Fibroblast of upper back skin (primary cell): ENCODE results near the gene LPO.

Source experiments
- DNase-seq: peaks from one replicate; pipeline ENCODE4 v3.0.0-alpha.2; 2013

LPO gene

DNA sequence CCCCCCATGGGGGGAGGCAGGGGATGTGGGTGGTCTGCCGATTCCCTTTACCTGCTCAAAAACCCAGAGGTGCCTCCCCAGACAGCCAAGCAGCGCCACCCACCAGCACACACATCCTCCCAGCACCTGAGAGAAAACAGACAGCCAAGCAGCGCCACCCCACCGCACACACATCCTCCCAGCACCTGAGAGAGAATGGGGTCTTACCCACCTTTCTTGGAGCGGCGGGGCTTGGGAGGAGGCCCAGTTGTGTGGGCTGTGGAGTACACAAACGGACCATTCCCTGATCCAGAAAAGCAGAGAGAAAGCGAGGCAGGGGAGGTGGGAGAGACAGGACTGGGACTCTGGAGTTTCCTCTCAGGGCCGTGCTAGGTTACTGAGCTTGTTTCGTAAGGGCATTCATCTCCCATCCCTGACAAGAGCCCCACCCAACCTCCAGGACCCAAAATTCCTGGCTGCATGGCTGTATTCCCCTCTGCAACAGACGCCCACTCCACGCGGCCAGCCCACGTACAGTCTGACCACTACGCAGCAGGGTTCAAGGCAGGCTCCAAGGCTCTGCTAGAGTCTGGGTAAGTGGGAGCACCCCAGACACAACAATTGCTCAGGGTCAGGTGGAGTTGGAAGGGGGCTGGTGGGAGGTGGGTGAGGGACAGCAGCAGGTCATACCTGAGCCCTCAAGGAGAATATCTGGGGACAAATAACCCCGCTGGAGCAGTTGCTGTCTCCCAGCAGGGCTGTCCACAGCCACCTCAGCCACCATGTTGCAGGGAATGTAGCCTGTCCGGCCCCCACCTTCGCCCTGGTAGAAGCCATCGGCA is 68.0 kb downstream of the LPO start:
- no peak for DNase-seq

DNA sequence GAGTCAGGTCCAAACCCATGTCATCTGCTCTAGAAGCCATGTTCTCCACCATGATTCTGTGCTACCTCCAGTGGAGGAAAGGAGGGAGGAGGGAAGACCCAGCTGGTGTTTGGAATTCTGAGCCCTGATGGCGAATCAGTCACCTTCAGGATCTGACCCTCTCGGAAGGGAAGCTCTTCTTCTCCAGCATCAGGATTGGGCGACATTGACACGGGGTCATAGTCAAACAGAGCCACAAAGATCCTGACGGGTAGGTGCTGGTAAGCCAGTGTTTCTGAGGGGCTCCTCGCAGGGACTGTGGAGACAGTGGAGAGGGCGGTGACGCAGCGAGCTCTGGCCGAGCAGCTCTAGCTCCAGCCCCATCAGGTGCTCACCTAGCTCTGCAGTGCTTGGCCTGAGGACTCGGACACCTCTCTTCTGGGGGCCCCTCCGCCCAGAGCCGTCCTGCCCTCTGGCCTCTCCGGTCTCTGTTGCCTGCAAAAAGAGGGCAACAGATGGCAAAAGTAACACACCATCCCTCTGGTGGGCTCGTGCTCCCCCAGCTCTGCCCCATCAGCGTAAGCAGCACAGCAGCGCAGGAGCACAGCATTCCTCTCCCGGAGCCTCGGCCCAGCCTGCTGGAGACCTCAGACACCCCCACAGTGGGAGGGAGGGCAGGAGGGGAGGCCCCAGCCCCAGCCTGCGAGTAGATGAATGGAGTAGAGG is 69.2 kb downstream of the LPO start:
- no peak for DNase-seq

DNA sequence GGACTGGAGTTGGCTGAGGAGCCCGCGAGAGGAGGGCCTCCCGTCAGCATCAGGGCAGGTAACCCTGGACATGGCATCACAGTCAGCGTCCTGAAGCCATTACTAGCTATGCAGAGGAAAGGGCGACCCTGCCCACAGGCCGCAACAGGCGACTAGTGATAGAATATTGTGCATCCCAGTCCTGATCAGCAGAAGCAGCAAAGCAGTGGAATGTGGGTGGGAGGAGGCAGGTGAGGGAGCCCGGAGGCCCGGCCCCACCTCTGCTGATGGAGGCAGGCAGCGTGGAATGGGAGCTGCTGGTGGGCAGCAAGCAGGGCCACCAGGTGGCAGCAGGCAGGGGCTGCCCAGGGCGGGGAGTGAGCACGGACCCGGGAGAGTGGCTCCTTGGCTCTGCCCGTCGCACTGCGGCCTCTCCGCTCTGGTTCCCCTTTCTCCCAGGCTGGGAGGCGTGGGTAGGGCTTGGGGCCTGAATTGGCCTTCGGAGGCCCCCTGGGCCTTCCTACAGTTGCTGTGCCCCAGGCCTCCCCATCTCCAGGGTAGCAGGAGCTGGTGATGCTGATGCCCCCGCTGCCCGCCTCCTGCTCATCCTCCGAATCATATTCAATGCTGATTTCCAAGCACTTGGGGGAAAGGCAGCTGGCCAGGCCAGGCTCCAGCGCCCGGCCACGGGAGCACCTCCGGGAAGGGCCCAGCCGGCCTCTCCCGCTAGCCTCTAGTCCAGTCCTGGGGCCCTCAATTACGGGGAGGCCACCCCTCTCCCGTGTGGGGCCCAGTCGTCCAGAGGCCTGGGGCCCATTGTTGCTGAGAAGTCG is 70.0 kb downstream of the LPO start:
- no peak for DNase-seq

DNA sequence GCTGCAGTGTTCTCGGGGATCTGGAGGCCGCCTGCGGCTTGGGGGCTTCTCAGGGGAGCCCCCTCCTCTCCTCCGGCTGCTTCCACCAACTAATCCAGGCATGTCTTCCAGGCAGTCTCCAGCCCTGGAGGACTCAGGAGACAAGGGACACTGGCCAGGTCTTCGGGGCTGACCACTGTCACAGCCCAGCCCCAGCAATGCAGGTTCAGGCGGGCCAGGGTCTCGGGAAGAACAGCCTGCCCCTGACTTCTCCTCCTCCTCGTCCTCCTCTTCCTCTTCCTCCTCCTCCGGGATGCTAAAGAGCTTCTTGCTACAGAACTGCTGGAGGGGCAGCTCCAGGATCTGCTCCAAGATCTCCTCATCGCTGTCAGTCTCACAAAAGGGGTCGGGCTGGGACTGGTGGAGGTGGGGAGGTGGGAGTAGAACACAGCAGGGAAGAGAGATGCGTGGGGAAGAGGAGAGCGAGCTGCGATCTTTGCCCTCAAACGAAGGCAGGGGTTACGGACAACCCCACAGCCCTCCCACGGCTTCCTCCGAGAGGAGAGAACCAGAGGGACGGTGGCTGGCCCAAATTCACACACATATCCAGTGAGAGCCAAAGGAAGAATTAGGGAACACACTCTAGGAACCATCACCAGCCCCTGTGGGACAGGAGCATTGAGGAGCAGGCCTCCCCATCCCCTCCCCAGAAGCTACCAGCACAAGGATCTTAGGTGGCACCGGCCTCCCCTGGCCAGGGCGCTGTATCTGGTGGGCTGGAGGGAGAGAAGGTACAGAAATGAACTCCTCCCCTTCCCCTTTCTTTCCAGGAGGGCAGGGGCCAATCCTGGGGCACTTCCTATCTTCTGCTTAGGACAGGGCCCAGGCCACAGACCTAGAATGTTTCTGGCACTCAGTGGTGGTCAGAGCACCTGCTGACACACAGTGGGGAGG is 70.9 kb downstream of the LPO start:
- no peak for DNase-seq

DNA sequence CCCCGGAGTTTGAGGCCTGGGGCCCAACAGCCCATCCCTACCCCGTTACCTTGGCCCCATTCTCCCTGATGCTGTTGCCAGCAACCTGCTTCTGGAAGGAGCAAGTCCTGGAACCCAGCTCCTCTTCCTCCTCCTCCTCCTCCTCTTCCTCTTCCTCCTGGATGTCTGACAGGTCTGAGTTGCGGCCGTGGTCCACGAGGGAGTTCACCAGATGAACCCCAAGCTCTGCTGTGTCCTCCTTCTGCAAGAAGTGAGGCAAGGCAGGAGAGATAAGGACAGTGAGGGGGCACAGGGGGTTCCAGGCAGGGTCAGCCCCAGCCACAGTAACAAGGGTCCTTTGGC is 71.5 kb downstream of the LPO start:
- no peak for DNase-seq

DNA sequence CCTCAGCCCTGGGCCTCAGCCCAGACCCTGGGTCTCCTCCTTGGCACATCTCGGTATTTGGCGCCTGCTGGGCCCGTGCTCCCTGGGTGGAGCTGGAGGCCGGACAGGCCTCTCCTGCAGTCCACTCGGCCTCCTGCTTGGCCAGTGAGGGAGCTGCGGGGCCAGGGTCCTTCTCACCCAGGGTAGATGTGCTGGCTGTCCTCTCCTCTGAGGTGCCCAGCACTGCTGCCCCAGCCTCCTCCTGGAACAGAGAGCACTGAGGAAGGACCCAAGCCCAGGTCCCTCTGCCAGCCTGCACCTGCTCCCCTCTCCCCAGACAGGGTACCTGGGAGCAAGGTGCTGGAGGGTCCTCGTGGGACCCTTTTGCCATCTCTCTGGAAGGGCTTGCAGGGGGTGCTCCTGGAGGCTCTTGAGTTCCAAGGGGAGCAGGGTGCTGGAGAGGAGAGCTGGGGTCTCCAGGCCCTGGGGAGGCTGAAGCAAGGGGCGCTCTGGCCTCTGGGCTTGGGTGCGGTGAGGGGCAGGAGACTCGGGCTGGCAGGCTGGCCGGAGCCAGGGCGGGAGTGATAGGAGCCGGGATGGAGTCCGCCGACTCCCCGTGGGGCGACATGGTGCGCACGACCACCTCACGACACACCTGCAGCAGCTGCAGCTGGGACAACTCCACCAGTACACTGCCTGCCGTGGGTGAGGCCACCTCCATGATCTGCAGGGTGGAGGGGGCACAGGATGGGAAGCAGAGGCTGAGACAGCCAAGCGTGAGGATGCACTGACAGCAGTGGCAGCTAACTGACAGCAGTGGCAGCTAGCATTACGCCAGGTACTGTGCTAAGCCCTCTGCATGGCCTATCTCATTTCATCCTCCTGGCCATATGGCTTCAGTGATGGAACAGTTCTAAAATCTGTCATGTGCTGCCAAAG is 72.4 kb downstream of the LPO start:
- DNase-seq: no peak

DNA sequence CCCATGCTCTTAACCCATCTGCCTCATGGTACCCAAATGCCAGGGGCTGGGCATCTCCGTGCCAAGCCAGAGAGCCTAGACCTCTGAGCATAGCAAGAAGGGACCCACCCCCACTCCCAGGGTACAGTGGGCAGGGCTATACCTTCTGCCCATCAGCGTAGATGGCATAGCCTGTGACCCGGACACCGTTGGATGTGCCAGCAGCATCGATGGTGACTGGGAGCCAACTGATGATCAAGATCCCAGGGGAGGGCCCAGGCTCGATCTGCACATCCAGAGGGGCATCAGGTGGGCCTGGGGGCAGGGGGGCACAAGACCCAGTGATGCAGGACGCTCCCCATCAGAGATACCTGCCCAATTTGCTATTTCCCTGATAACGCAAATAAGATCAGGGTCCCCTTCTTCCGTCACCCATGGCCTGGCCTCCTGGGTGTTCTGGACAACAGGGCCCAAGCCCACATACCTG is 73.1 kb downstream of the LPO start:
- DNase-seq: no peak

DNA sequence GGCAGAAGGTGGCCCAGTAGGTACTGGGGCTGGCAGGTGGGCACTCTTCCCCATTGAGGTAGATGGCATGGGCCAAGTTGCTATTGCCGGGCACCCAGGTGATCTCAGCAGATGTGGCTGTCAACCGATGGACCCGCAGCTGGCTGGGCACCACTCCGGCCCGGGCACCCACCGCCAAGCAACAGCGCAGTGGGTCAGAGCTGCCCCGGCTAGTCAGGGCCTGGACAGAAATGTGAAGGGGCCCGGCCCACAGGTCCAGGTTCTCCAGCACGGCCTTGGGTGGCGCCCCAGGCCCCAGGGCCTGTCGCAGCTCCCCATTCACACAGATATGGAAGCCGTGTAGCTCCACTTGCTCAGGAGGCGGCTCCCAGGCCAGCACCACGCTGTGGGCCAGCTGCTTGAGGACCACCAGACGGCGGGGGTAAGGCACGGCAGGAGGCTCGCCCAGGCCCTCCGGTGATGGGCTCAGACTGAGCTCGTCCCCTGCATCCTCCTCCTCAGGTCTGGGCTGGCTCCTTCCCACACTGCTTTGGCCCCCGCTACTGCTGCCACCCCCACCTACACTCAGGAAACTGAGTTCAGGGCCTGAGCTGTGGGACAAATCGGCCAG is 73.7 kb downstream of the LPO start:
- no peak for DNase-seq

DNA sequence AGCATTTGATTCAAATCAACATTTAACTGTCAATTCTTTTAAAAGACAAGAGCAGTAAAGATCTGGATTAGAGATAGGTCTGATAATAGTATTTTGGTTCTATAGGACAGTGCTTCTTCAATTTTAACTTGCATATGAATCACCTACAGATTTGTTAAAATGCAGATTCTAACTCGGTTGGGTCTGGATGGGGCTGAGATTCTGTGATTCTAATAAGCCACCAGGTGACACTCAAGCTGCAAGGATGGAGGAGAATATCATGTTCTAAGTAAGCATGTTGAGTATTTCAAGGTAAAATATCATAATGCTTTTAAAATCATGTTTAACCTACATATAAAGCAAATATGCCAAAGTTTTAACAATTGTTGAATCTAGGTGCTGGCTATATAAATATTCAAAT is 74.4 kb downstream of the LPO start:
- DNase-seq: no peak

DNA sequence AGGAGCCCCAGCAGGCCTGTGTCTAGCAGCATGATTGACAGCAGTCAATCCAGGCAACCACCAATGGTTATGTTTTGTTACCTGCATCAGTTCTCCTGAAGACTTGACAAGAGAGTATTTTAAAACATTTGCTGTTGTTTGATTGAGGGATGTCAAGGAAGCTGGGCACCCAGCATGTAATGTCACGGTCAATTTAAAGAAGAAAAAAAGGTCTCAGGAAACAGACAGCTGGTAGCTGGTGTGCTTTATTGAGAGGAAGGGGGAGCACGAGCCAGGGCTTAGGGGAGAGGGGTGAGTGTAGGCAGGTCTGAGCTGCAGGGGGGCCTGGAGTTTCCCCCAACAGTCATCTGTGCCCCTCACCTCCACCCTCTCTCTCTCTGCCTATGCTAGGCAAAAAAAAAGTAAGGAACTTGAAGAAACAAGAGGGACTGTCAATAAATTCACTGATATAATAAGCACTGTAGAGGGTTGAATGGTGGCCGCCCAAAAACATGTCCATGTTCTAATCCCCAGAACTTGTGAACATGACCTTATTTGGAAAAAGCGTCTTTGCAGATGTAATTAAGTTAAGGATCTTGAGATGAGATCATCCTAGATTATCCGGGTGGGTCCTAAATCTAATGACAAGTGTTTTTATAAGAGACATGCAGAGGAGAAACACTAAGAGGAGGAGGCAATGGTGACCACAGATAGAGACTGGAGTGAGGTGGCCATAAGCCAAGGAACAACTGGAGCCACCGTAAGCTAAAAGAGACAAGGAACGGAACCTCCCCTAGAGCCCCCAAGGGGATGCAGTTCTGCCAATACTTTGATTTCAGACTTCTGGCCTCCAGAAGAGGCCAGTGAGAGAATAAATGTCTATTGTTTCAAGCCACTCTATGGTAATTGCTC is 75.7 kb downstream of the LPO start:
- no peak for DNase-seq

DNA sequence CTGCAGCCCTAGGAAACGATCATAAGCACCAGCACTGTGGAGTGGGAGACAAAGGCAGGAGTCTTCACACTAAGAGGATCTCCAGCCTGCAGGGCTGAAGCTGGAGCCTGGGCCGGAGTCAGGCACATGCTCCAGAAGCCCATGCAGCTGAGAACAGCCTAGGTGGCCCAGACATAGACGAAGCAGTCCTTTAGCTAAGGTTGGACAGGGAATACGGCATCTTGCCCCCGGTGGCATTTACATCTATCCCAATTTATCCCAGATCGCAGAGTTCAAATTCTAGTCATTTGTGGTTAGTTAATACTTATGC is 76.3 kb downstream of the LPO start:
- DNase-seq: no peak

DNA sequence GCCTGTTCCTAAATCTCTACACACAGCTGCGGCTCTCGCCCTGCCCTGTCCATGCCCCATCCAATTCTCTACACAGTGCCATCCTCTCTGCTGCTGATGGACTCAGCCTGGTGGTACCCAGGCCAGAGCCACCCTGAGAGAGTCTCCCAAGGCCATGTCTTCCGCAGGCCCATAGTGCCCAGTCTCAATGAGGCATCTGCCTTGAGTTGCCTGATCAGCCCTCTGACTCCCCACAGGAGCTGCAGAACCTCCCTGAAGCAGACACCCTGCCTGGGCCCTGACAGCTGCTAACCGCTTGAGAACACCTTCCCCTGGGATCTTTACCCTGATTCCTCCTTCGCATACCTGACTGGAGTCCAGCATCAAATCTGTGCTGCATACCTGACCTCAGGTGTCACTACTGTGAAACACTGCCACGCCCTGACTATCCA is 76.9 kb downstream of the LPO start:
- DNase-seq: no peak

DNA sequence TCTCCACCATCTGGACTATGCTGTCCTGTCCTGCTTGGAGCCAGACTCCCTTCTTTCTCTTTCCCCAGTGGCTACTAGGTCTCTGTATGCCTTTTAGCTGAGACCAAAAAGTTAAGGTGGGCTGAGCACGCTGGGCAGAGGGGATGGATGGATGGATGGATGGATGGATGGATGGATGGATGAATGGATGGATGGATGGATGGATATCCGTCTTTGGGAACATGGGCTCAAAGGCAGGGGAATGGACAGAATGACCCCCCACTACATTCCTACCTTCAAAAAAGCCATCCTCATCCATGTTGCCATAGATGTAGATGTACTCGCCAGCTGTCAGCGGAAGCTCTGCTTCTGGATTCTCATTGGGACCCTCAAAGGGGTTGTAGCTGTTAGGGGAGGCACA is 77.4 kb downstream of the LPO start:
- no peak for DNase-seq

DNA sequence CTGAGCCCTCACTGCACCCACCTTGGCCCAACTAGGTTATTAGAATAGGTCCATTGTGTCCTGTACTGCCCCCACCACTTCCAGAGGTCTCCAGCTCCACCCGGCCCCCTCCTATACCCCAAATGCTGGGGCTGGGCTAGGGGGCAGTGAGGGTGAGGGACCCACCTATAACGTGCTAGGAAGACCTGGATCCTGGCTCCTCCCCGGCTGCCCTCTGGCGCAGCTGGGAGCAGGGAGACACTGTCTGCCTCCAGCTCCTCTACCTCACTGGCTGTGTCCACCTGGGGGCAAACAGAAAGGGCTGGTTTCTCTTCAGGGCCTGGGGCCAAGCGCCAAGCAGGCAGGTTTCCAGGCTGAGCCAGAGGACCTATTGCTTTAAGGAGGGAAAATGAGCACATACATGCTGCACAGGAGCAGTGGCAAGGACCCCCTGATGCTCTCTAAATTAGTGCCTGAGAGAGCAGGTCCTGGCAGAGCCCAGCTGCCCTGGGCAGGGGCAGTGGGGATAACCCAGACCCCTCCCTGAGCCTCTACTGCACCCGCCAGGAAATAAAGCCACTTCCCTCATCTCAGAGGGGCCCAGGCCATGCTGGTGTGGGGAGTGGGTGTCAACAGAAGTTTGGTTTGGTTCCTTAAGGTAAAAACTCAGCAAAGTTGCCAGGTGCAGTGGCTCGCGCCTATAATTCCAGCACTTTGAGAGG is 78.0 kb downstream of the LPO start:
- DNase-seq: no peak

DNA sequence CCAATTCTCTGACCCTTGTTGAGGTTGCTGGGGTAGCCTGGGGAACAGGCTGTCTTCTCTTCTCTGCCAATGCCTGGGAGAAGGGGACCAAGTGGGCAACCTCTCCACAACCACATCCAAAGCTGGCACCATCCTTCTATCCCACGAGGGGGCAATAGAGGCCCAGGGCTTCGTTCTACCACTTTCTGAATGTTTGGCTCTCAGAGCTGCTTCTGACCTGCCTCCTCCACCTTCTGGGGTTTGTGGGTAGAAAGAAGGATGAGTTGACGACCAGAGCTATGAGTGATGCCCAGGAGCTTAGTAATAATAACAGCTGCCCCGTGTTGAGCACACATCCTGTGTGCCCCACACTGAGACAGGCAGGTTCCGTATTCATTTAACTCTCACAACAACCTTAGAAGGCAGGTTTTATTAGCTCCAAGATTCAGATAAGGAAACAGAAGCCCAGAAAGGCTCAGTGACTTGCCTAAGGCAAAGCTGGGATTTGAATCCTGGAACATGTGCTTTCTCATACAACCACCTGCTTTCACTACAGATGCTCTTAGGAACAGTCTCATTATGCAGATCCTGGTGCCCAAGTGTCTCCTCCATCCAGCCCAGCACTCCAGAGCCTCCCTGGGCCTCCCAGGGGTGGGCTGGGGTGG is 79.2 kb downstream of the LPO start:
- DNase-seq: peak; percentile 75

DNA sequence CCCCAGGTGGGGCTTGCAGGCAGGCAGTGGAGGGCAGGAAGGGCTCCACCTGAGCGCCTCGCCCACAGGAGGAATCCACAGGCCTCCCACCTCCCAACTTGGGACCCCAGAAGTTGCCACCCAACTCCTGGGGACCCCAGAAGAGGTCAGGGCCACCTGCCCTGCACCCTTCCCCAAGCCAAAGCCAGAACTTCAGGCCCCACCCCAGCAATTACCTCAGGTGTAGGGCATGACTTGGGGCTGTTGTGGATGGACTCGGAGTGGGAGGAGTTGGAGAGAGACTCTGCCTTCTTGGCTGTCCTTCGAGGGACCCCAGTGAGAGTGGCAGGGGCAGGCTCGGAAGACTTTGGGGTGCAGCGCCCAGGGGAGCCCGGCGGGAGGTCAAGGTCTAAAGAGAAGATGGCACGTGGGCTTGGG is 79.7 kb downstream of the LPO start:
- no peak for DNase-seq
